Measurements from ENCODE around the gene USP54.

DNA sequence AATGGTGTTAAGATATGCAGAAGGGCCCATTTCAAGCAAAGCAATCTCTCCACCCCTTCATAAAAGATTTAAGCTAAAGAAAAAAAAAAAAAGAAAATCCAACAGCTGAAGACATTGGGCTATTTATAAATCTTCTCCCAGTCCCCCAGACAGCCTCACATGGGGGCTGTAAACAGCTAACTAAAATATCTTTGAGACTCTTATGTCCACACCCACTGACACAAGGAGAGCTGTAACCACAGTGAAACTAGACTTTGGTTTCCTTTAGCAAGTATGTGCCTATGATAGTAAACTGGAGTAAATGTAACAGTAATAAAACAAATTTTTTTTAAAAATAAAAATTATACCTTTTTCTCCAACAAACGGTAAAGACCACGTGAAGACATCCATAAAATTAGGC is 123.9 kb downstream of the USP54 start:
- TF ChIP-seq, protein P1, sequence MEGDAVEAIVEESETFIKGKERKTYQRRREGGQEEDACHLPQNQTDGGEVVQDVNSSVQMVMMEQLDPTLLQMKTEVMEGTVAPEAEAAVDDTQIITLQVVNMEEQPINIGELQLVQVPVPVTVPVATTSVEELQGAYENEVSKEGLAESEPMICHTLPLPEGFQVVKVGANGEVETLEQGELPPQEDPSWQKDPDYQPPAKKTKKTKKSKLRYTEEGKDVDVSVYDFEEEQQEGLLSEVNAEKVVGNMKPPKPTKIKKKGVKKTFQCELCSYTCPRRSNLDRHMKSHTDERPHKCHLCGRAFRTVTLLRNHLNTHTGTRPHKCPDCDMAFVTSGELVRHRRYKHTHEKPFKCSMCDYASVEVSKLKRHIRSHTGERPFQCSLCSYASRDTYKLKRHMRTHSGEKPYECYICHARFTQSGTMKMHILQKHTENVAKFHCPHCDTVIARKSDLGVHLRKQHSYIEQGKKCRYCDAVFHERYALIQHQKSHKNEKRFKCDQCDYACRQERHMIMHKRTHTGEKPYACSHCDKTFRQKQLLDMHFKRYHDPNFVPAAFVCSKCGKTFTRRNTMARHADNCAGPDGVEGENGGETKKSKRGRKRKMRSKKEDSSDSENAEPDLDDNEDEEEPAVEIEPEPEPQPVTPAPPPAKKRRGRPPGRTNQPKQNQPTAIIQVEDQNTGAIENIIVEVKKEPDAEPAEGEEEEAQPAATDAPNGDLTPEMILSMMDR (conservative IDR thresholded peaks at IDR 0.05; ENCODE audit: low read depth in 2 of 2), result no peak
- no peak for TF ChIP-seq EZH2 (IDR thresholded peaks at IDR 0.05; ENCODE audit: low read depth, unreplicated experiment)
- TF ChIP-seq POLR2AphosphoS5 (IDR thresholded peaks at IDR 0.05; ENCODE audit: low read depth), result no peak
- TF ChIP-seq JUNB (IDR thresholded peaks at IDR 0.05; ENCODE audit: unreplicated experiment), result no peak

Measured in GM23338 (cell line).